HFFc6 (cell line): Measurements from ENCODE around the gene RABGAP1L. TPM values are rescaled to one million over a fixed set of nuclear protein-coding genes. Genes with fewer than 3 reads are reported as not detected.
A peak's percentile ranks its signal among the peaks of the same experiment; 100 is the strongest.
"Not testable (repeated sequence)": the region's sequence is repeated elsewhere in the genome, so short reads cannot be mapped to it uniquely, and the experiment has no call there.

Source experiments
- DNase-seq: peaks from one replicate; pipeline ENCODE4 v3.0.0-alpha.2; 2018
- H3K27ac Mint-ChIP-seq: 2 replicates; pipeline ENCODE4 v1.8.0; 2020; ENCODE audit warnings: mild to moderate bottlenecking, mixed read lengths
- H3K27me3 Mint-ChIP-seq: 2 replicates; pipeline ENCODE4 v1.8.0; 2021; ENCODE audit warnings: mild to moderate bottlenecking, moderate library complexity, mixed read lengths; ENCODE audit not compliant: insufficient read depth
- H3K36me3 Mint-ChIP-seq: 2 replicates; pipeline ENCODE4 v1.8.0; 2021; ENCODE audit warnings: low read depth, mixed read lengths
- H3K4me1 Mint-ChIP-seq: 2 replicates; pipeline ENCODE4 v1.8.0; 2020; ENCODE audit warnings: low read depth, mixed read lengths
- H3K4me3 Mint-ChIP-seq: 2 replicates; pipeline ENCODE4 v1.8.0; 2020; ENCODE audit warnings: mild to moderate bottlenecking, moderate library complexity, mixed read lengths
- H3K9me3 Mint-ChIP-seq: 2 replicates; pipeline ENCODE4 v1.8.0; 2020; ENCODE audit warnings: mild to moderate bottlenecking, mixed read lengths
- CTCF ChIP-seq: fragments of 200-600 bp; sonication (generic); IDR thresholded peaks from 2 replicates; pipeline ENCODE4 v1.5.0; 2021; ENCODE audit warnings: antibody characterized with exemption, mild to moderate bottlenecking
- total RNA-seq, 6 experiments: library from RNA; stranded (reverse); fragmentation: NEBNext Ultra II Directional; extraction: Animal tissue kit (Norgen Biotek cat#: 25700); gene quantifications; 2 replicates in 1 of 6; 3 replicates in 5 of 6; pipeline ENCODE4 v1.2.3, GENCODE V29; 2021

The RABGAP1L gene
- total RNA-seq, 6 experiments from 2014 or later, result 14.5 to 16.9 (median 16.0) TPM

- no peak for DNase-seq
- no peak for TF ChIP-seq CTCF
- Mint-ChIP-seq H3K4me1 (peaks cover 5% of the 10 kb centered on the region; the same call in 1 of the 2 replicates), H3K27ac (no peak overlapping the region), H3K9me3 (no peaks in the 10 kb centered on the region), H3K27me3 (no peaks in the 10 kb centered on the region; the same call in 1 of the 2 replicates), H3K36me3 (no peaks in the 10 kb centered on the region), H3K4me3 (no peak overlapping the region)
Measured at GRCh38 chr1:174839211-174839610, 679.9 kb downstream of the RABGAP1L start.

- TF ChIP-seq CTCF, result no peak
- no peaks in the 10 kb centered on the region for H3K4me1 Mint-ChIP-seq
- H3K27ac Mint-ChIP-seq, result no peak overlapping the region
- DNase-seq, result no peak
- no peaks in the 10 kb centered on the region; the same call in 1 of the 2 replicates for H3K27me3 Mint-ChIP-seq
- no peaks in the 10 kb centered on the region for H3K9me3 Mint-ChIP-seq
- H3K4me3 Mint-ChIP-seq, result no peak overlapping the region
- H3K36me3 Mint-ChIP-seq, result no peaks in the 10 kb centered on the region
Measured at GRCh38 chr1:174841747-174842146, 682.4 kb downstream of the RABGAP1L start.

- H3K27ac Mint-ChIP-seq, H3K27me3 Mint-ChIP-seq, H3K9me3 Mint-ChIP-seq, H3K36me3 Mint-ChIP-seq, H3K4me1 Mint-ChIP-seq, DNase-seq: not testable (repeated sequence)
- peak overlapping the region; percentile 32; the same call in 1 of the 2 replicates for H3K4me3 Mint-ChIP-seq
Measured at GRCh38 chr1:174848593-174849560, 689.6 kb downstream of the RABGAP1L start.

- Mint-ChIP-seq H3K27me3 (no peaks in the 10 kb centered on the region), H3K27ac (no peak overlapping the region), H3K9me3 (no peaks in the 10 kb centered on the region), H3K36me3 (no peaks in the 10 kb centered on the region), H3K4me3 (no peak overlapping the region), H3K4me1 (no peaks in the 10 kb centered on the region)
- no peak for DNase-seq
- TF ChIP-seq CTCF, result no peak
Measured at GRCh38 chr1:174850726-174851125, 691.4 kb downstream of the RABGAP1L start.

GRCh38 chr1:174858301-174858700, 699.0 kb downstream of the RABGAP1L start:
- no peak for TF ChIP-seq CTCF
- DNase-seq, result no peak
- Mint-ChIP-seq H3K4me3 (no peak overlapping the region), H3K27ac (no peak overlapping the region), H3K4me1 (0 out of 2 replicates have a peak, but pooled peaks cover 6% of the 10 kb centered on the region), H3K27me3 (no peaks in the 10 kb centered on the region), H3K9me3 (no peaks in the 10 kb centered on the region), H3K36me3 (no peaks in the 10 kb centered on the region)

GRCh38 chr1:174870319-174870718, 711.0 kb downstream of the RABGAP1L start:
- Mint-ChIP-seq H3K27me3 (no peaks in the 10 kb centered on the region; the same call in 1 of the 2 replicates), H3K36me3 (no peaks in the 10 kb centered on the region), H3K9me3 (no peaks in the 10 kb centered on the region), H3K4me1 (no peaks in the 10 kb centered on the region), H3K4me3 (no peak overlapping the region), H3K27ac (no peak overlapping the region)
- no peak for DNase-seq
- no peak for TF ChIP-seq CTCF
